Effector memory CD8-positive, alpha-beta T cell (primary cell): ENCODE results near the gene GPD2.

Experiments used
- ATAC-seq: fragments of 150-1000 bp; cut with Tn5 transposase; replicated peaks from 2 replicates; pipeline ENCODE4 v1.10.0; 2021; ENCODE audit warnings: mild to moderate bottlenecking, moderate library complexity
- DNase-seq, 3 experiments: peaks; one replicate each; pipeline ENCODE4 v3.0.0; 2021
- H3K27ac Mint-ChIP-seq, 2 donors: one replicate each; pipeline ENCODE4 v1.8.0; 2022; ENCODE audit warnings: mild to moderate bottlenecking in 2 of 2, mixed read lengths in 2 of 2, moderate library complexity in 2 of 2
- H3K27me3 Mint-ChIP-seq, 2 donors: one replicate each; pipeline ENCODE4 v1.8.0; 2022; ENCODE audit warnings: mixed read lengths in 2 of 2
- H3K36me3 Mint-ChIP-seq: one replicate; pipeline ENCODE4 v1.8.0; 2022; ENCODE audit warnings: mild to moderate bottlenecking, moderate library complexity, mixed read lengths; ENCODE audit not compliant: insufficient read depth
- H3K4me1 Mint-ChIP-seq, 2 donors: one replicate each; pipeline ENCODE4 v1.8.0; 2022; ENCODE audit warnings: low read depth in 2 of 2, mixed read lengths in 2 of 2
- H3K4me3 Mint-ChIP-seq, 2 donors: one replicate each; pipeline ENCODE4 v1.8.0; 2022; ENCODE audit warnings: mild to moderate bottlenecking in 2 of 2, mixed read lengths in 2 of 2, moderate library complexity in 2 of 2
- H3K9me3 Mint-ChIP-seq, 2 donors: one replicate each; pipeline ENCODE4 v1.8.0; 2022; ENCODE audit warnings: mixed read lengths in 2 of 2
- total RNA-seq, 9 experiments: gene quantifications; one replicate each; lab custom pipeline; 2026; lab: John Stamatoyannopoulos, UW

The GPD2 gene
- total RNA-seq: 24.9 to 62.1 (median 31.4) reads per million in 9 experiments

DNA sequence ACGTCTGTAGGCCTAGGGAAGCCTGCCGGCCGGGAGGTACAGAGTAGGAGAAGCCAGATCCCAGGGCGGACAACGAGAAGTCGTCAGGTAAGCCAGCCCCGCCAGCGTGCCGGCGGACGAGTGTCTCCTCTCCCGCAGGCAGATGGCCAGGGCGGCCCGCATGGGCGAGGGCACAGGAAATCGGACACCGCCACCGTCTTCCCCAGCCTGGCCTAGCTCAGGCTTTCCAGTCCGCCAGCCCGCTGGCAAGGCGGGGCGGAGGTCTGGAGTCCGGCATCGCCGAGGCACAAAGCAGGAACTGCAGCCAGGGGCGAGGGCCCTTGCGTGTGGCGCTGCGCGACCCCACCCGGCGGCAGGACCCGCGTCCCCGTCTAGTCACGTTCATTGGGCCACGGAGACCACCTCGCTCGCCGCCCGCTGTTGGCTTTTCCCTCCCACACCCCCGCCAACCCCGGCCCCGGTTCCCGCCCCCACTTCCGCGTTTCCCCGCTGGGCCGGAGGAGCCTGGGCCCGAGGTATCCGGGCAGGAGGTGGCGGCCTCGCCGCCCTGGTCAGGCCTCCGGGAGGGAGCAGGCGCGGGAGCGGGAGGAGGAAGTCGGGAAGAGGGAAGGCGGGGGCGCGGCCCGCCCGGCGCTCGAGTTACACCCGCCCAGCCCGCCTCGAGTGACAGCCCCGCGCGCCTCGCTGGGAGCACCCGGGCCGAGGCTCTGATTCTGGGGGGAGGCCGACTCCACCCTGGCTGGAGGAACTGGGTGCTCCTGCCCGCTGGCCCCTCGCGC, at the start of gene GPD2:
Gene GPD2 (plus strand): TSS at position 662 of the 779 bp plus-strand sequence. CDS start 39,727 bp downstream, outside the sequence.
- Mint-ChIP-seq H3K27me3 (no peaks in the 10 kb centered on the region), H3K4me3 (peak within 1 kb of the TSS; percentile 93 to 95), H3K27ac (peak within 1 kb of the TSS; percentile 95 to 98), H3K36me3 (peaks cover 4% of the 10 kb centered on the region), H3K4me1 (peaks cover 26 to 36% of the 10 kb centered on the region in 2 donors), H3K9me3 (no peaks in the 10 kb centered on the region)
- peak; percentile 68 for ATAC-seq
- peak; percentile 36 to 59 (median 41) for DNase-seq

DNA sequence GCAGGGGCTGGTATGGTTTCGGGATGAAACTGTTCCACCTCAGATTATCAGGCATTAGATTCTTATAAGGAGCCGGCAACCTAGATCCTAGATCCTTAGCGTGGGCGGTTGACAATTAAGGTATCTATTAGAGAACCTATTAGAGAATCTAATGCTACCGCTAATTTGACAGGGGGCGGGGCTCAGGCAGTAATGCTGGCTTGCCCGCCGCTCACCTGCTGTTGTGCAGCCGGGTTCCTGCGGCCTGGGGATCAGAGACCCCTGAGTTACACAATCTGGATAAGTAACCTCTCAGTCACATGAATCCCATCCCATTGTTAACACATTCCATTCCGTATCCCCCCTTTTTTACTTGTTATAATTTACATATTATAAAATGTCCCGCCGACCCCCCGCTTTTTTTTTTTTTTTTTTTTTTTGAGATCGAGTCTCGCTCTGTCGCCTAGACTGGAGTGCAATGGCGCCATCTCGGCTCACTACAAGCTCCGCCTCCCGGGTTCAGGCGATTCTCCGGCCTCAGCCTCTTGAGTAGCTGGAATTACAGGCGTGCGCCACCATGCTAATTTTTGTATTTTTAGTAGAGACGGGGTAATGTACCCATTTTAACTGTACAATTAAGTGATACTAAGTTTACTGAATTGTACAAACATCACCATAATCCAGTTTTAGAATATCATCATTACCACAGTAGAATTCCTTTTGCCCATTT, 42.0 kb upstream of the GPD2 start:
- Mint-ChIP-seq H3K27ac (no peak overlapping the region), H3K4me3 (no peak overlapping the region), H3K4me1 (peaks cover 1 to 5% of the 10 kb centered on the region in 2 donors), H3K36me3 (peaks cover 4% of the 10 kb centered on the region), H3K9me3 (no peaks in the 10 kb centered on the region), H3K27me3 (no peaks in the 10 kb centered on the region)
- DNase-seq (no peak), ATAC-seq (no peak)

DNA sequence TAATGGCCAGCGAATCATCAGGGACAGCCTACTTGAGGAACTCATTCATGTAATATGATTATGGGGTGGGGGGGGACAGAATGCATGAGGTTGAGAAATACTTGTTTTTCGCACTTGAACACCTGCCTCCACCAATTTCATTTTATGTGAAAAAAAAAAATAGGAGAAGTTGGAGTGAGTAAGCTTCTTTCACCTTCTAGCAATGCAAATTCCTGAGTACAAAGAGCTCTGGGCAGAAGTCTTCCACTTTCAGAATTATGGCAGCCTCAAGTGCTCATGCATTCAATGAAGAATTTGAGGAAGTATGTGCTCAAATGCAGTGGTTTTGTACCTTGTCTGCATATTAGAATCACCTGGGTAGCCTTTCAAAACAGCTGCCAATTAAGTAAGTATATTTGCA, 40.1 kb upstream of the GPD2 start:
- Mint-ChIP-seq H3K4me3 (no peak overlapping the region), H3K36me3 (peaks cover 22% of the 10 kb centered on the region), H3K9me3 (no peaks in the 10 kb centered on the region), H3K27me3 (no peaks in the 10 kb centered on the region), H3K4me1 (peaks cover 19 to 24% of the 10 kb centered on the region in 2 donors), H3K27ac (no peak overlapping the region)
- DNase-seq: no peak
- no peak for ATAC-seq

DNA sequence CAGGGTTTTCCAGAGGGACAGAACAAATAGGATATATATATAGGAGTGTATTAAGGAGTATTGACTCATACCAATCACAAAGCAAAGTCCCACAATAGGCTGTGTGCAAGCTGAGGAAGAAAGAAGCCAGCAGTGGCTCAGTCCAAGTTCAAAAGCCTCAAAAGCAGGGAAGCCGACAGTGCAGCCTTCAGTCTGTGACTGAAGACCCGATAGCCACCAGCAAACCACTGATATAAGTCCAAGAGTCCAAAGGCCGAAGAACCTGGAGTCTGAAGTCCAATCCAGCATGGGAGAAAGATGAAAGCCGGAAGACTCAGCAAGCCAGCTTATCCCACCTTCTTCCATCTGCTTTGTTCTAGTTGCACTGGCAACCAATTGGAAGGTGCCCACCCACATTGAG, 39.0 kb upstream of the GPD2 start:
- Mint-ChIP-seq H3K27ac (no peak overlapping the region), H3K9me3 (no peaks in the 10 kb centered on the region), H3K4me1 (peaks cover 19 to 25% of the 10 kb centered on the region in 2 donors), H3K4me3 (no peak overlapping the region), H3K36me3 (peaks cover 31% of the 10 kb centered on the region), H3K27me3 (no peaks in the 10 kb centered on the region)
- DNase-seq: no peak
- no peak for ATAC-seq

DNA sequence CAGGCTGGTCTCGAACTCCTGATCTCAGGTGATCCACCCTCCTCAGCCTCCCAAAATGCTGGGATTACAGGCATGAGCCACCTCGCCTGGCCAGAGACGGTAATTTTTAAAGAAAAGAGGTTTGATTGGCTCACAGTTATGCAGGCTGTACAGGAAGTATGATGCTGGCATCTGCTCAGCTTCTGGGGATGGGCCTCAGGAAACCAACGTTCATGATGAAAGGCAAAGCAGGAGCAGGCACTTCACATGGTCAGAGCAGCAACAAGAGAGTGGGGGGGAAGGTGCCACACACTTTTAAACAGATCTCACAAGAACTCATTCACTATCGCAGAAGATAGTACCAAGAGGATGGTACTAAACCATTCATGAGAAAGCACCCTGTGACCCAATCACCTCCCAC, 38.0 kb upstream of the GPD2 start:
- peaks cover 31% of the 10 kb centered on the region for H3K36me3 Mint-ChIP-seq

DNA sequence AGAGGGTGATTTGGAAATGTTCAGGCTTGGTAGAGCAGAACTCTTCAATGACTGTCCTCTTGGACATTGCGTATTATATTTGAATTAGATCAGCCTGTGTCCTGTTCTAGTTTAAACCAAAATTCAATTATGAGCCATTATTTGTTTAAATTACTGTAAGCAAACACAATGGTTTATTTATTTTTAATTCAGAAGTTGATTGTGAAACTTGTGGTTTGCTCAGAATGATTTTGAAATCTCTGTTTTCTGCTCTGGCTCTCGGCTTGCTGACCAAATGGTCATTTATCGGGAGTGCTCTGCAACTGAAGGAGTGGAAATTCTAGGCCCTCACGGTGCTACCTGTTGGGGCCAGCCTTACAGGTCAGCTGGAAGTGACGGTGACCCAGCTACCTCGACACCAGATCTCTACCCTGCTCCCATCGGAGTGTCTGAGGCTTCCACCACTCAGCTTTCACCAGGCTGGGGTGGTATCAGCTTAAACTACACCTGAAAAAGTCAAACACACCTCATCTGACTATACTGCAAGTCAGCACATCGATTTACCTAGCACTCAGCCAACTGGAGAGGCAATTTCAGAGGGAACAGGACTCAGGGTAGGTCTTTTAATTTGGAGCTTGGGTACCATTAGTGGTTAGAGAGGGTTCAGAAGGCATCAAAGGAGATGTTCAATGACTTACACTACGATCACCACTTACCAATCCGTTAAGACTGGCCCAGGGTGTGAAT, 36.8 kb upstream of the GPD2 start:
- Mint-ChIP-seq H3K9me3 (no peaks in the 10 kb centered on the region), H3K36me3 (peaks cover 31% of the 10 kb centered on the region), H3K4me3 (peak overlapping the region; percentile 89 to 97), H3K27me3 (no peaks in the 10 kb centered on the region), H3K4me1 (peaks cover 19 to 25% of the 10 kb centered on the region in 2 donors), H3K27ac (peak overlapping the region; percentile 100)
- ATAC-seq (no peak), DNase-seq (peak in 1 of 3 experiments; percentile 12)

More for the DNA sequence above, 38.0 kb upstream of the GPD2 start:
- ATAC-seq (no peak), DNase-seq (no peak)
- no peaks in the 10 kb centered on the region for H3K9me3 Mint-ChIP-seq
- H3K4me3 Mint-ChIP-seq: no peak overlapping the region
- H3K27me3 Mint-ChIP-seq: no peaks in the 10 kb centered on the region
- peak overlapping the region in 1 of 2 donors; percentile 51 for H3K27ac Mint-ChIP-seq
- H3K4me1 Mint-ChIP-seq: peaks cover 19 to 25% of the 10 kb centered on the region in 2 donors

DNA sequence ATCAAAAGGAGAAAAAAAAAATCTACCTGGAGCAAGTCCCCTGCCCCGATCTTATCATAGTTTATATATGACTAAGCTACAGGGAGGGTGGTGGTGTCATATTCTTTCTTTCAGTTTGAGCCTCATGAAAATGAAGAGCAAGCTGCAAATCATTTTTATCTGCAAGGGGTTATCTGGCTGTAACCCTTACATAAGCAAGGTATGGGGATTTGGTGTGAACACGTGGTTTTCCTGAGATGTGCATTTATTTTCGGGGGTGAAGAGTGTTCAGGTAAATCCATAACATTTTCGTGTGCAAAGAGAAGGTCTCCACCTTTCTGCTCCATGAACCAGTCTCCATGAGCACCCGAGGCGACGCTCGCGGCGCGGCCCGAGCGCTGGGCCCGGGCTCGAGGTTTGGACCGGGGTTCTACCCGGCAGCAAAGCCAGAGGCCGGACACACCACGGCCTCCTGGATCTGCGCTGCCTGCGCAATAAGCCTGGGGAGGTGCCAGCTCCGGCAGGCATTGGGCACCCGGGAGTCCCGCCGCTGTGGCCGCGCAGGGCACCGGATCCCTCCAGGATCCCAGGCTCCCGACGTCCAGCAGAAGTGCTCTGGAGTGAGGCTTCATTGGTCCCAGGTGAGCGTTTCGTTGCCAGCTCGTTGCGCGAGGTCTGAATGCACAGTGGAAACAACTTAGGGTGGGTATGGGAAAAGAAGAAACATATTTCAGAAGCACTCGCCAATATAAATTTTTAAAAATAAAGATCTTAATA, 36.1 kb upstream of the GPD2 start:
- no peaks in the 10 kb centered on the region for H3K27me3 Mint-ChIP-seq
- H3K4me3 Mint-ChIP-seq: peak overlapping the region; percentile 89 to 97
- ATAC-seq (peak; percentile 40), DNase-seq (no peak)
- H3K9me3 Mint-ChIP-seq: no peaks in the 10 kb centered on the region
- peak overlapping the region; percentile 100 for H3K27ac Mint-ChIP-seq
- H3K4me1 Mint-ChIP-seq: peaks cover 19 to 25% of the 10 kb centered on the region in 2 donors
- H3K36me3 Mint-ChIP-seq: peaks cover 31% of the 10 kb centered on the region

DNA sequence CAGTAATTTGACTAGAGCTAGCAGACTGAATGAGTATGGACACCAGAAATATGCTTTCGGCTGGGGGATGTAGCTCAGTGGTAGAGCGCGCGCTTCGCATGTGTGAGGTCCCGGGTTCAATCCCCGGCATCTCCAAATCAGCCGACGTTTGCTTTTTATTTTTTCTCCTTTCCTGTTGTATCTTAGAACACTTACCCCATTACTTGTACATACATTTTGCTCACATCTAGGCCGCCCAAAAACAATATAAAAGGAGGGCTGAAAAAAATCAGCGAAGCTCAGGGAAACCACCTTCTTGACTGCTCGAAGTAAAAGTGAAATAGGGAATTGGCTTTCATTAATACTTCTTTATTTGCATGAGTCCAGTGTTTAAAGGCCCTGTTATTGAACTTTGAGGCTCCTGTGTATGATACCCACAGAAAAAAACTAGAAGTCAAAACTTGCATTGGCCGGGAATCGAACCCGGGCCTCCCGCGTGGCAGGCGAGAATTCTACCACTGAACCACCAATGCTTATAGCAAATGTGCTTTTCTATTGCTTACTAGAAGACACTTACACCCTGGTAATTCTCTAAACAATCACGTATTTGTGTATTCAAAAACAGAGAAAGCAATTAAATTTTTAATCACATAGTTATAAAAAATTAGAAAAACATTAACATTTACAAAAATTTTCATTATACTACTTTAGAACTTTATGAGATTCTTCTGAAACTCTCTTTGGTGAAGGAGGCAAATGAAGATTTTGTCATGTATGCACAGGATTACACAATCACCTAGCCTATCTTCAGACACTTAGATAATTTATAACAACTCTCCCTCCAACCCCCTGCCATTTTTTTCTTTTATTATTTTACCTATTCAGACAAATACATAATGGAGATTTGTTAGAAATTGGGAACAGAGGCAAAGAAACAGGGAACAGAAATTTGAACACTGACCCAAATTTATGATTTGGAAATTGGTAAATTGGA, 35.2 kb upstream of the GPD2 start:
- Mint-ChIP-seq H3K36me3 (peaks cover 31% of the 10 kb centered on the region), H3K27ac (peak overlapping the region; percentile 100), H3K27me3 (no peaks in the 10 kb centered on the region), H3K9me3 (no peaks in the 10 kb centered on the region), H3K4me1 (peaks cover 19 to 25% of the 10 kb centered on the region in 2 donors), H3K4me3 (peak overlapping the region; percentile 89 to 97)
- DNase-seq (peak; percentile 82 to 86 (median 86)), ATAC-seq (peak; percentile 80)

DNA sequence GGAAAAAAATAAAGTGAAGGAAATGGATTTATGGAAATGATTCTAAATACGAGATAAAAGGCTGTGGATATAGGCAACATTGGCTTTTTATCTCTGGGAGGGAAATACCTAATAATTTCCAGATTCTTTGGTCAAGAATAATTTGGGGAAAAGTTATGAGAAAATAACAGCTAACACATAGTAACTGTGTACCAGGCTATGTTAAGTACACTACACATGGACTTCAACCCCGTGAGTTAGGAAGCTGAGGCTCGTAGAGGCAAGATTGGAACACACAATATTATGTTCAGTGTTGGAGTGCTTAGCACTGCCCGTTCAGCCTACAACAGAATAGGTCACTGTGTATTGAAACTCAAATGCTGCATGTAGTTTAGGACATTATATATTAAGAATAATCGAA, 34.3 kb upstream of the GPD2 start:
- H3K4me3 Mint-ChIP-seq: no peak overlapping the region
- H3K4me1 Mint-ChIP-seq: peaks cover 19 to 25% of the 10 kb centered on the region in 2 donors
- H3K27ac Mint-ChIP-seq: peak overlapping the region; percentile 100

DNA sequence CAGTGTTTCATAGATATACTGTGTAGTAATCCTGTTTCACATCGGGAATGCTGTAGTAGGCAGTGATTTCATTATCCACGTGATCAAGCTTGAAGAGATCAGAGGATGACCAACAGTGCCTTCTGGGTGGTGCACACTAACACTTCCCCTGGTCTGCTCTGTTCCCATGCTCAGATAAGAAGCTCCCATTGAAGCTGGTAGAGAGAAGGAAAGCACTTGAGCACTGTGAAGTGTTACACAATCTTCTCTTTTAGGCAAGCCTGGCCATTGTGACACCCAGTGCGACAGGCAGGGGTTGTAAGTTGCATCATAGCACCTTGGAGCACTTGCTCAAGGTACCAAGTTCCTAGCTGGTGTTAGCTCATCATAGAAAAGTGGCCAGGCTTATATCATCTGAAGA, 30.6 kb upstream of the GPD2 start:
- no peaks in the 10 kb centered on the region for H3K9me3 Mint-ChIP-seq
- no peak for DNase-seq
- peaks cover 0 to 17% of the 10 kb centered on the region in 2 donors for H3K27me3 Mint-ChIP-seq
- ATAC-seq: no peak
- H3K36me3 Mint-ChIP-seq: peaks cover 14% of the 10 kb centered on the region
- H3K4me3 Mint-ChIP-seq: no peak overlapping the region
- H3K4me1 Mint-ChIP-seq: peaks cover 5 to 6% of the 10 kb centered on the region in 2 donors
- no peak overlapping the region for H3K27ac Mint-ChIP-seq

More for the DNA sequence above, 34.3 kb upstream of the GPD2 start:
- Mint-ChIP-seq H3K36me3 (peaks cover 31% of the 10 kb centered on the region), H3K9me3 (no peaks in the 10 kb centered on the region), H3K27me3 (no peaks in the 10 kb centered on the region)
- no peak for DNase-seq
- no peak for ATAC-seq

DNA sequence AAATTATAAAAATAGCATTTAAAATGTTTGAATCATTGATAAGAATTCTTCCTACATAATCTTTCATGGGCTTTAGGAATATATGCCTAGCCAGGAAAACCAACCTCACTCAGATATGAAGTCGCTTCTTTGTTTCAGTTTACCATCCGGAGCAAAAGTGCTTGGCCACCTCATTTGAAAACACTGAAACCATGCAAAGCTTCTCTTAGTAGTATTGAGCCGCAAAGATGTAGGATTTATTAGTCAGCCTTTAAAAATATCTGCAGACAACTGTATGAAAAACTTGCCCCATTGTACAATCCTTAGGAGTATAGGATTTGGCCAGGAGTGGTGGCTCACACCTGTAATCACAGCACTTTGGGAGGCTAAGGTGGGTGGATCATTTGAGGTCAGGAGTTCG, 24.3 kb upstream of the GPD2 start:
- Mint-ChIP-seq H3K27me3 (peaks cover 0 to 17% of the 10 kb centered on the region in 2 donors), H3K27ac (no peak overlapping the region), H3K4me1 (no peaks in the 10 kb centered on the region), H3K4me3 (no peak overlapping the region), H3K36me3 (no peaks in the 10 kb centered on the region), H3K9me3 (no peaks in the 10 kb centered on the region)
- ATAC-seq (no peak), DNase-seq (no peak)

DNA sequence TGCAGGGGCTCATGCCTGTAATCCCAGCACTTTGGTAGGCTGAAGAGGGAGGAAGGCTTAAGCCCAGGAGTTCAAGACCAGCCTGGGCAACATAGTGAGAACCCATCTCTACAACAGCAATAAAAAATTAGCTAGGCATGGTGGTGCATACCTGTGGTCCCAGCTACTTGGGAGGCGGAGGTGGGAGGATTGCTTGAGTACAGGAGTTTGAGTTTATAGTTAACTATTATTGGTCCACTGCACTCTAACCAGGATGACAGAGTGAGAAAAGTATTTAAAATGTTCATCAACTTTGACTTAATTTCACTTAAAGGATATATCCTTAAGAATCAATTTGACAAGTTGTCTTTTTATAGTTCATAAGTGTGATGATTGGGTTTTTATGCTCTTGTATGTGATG, 14.3 kb upstream of the GPD2 start:
- Mint-ChIP-seq H3K4me1 (no peaks in the 10 kb centered on the region), H3K36me3 (peaks cover 2% of the 10 kb centered on the region), H3K4me3 (no peak overlapping the region), H3K9me3 (no peaks in the 10 kb centered on the region), H3K27me3 (peaks cover 11 to 16% of the 10 kb centered on the region in 2 donors), H3K27ac (no peak overlapping the region)
- DNase-seq: no peak
- ATAC-seq: no peak
